Measurements from ENCODE around the gene ADCY2.

DNA sequence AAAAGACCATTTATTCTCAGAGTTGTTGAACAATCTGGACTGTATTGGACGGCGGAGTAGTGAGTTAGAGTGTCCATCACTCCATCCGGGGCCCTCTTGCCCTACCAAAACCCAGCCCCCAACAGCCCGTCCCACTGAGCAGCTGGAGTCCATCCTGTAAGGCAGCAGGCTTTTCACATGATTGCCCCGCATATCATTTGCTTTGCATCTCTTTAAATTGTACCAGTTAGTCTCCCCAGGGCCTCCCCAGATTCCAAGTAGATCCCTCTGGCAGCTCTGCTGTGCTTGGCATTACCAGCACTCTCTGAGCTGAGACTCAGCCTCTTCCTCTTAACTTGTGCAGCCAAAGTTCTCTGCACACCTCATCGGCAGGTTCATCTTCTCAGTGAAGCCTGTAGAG, 48.6 kb upstream of the ADCY2 start:
- TF ChIP-seq POLR2A (IDR thresholded peaks at IDR 0.05; ENCODE audit: low read depth, low read length): no peak
- no peak for TF ChIP-seq POLR2AphosphoS5 (IDR thresholded peaks at IDR 0.05; ENCODE audit: low read depth, low read length)

Measured in GM12892 (cell line).